UCSD-AML1 (cell line): ENCODE results near the gene IREB2.
"Not testable (repeated sequence)": the region's sequence is repeated elsewhere in the genome, so short reads cannot be mapped to it uniquely, and the experiment has no call there.

Experiments used
- DNase-seq: peaks from one replicate; lab custom pipeline; 2025; ENCODE audit not compliant: unreplicated experiment; lab: John Stamatoyannopoulos, UW

The IREB2 gene

GRCh38 chr15:78431955-78432354, 6.1 kb upstream of the IREB2 start:
- DNase-seq: no peak

GRCh38 chr15:78432664-78433063, 5.4 kb upstream of the IREB2 start:
- DNase-seq: no peak

- peak; percentile 34 for DNase-seq
Measured at GRCh38 chr15:78434134-78434533, 3.9 kb upstream of the IREB2 start.

GRCh38 chr15:78434711-78435110, 3.3 kb upstream of the IREB2 start:
- DNase-seq: not testable (repeated sequence)

- DNase-seq: no peak
Measured at GRCh38 chr15:78437107-78437761, 782 bp upstream of the IREB2 start.

GRCh38 chr15:78438619-78439285, 736 bp downstream of the IREB2 start:
- peak; percentile 42 for DNase-seq

GRCh38 chr15:78440375-78441373, 2.7 kb downstream of the IREB2 start:
- no peak for DNase-seq

GRCh38 chr15:78444255-78444654, 6.2 kb downstream of the IREB2 start:
- DNase-seq: no peak

- no peak for DNase-seq
Measured at GRCh38 chr15:78445875-78446274, 7.9 kb downstream of the IREB2 start.

GRCh38 chr15:78446551-78446950, 8.5 kb downstream of the IREB2 start:
- no peak for DNase-seq

- no peak for DNase-seq
Measured at GRCh38 chr15:78448441-78449219, 10.6 kb downstream of the IREB2 start.

GRCh38 chr15:78449220-78449999, 11.4 kb downstream of the IREB2 start:
- no peak for DNase-seq

GRCh38 chr15:78450285-78450858, 12.4 kb downstream of the IREB2 start:
- no peak for DNase-seq

GRCh38 chr15:78452485-78452884, 14.5 kb downstream of the IREB2 start:
- DNase-seq: no peak

- DNase-seq: no peak
Measured at GRCh38 chr15:78453447-78453846, 15.4 kb downstream of the IREB2 start.

GRCh38 chr15:78454992-78455391, 17.0 kb downstream of the IREB2 start:
- no peak for DNase-seq

- DNase-seq: no peak
Measured at GRCh38 chr15:78455749-78456148, 17.7 kb downstream of the IREB2 start.

- no peak for DNase-seq
Measured at GRCh38 chr15:78456426-78456825, 18.4 kb downstream of the IREB2 start.

- DNase-seq: no peak
Measured at GRCh38 chr15:78457101-78457500, 19.1 kb downstream of the IREB2 start.

- DNase-seq: no peak
Measured at GRCh38 chr15:78460737-78461136, 22.7 kb downstream of the IREB2 start.
